ENCODE measurements around the gene DRGX.
A peak's percentile ranks its signal among the peaks of the same experiment; 100 is the strongest.

Gene DRGX

DNA sequence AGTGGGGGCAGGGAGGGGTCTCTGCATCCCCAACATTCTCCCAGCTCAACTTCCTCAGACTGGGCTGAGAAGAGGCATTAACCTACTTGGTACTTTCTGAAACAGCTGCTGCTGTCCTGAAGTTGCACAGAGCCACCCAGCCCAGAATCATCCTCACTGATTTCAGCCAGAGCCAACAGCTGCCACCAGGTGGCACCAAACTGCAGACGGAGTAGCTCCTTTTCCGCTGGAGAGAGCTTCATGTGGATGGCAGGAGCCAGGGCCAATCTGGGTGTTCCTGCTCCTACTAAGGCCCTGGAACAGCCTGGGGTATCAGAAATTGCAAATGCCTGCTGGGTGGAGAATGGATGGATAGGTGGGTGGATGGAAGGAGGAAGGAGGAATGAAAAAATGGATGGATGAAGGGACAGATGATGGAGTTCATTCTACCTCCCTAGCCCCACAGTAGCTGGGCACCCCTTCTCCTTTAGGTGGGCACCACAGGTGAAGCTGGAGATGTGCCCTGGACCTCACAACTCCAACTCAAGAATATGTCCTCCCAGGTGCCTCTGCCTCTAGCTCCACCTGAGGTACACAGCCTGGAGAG is 11.8 kb upstream of the DRGX start:
- DNase-seq: peak; percentile 74

DNA sequence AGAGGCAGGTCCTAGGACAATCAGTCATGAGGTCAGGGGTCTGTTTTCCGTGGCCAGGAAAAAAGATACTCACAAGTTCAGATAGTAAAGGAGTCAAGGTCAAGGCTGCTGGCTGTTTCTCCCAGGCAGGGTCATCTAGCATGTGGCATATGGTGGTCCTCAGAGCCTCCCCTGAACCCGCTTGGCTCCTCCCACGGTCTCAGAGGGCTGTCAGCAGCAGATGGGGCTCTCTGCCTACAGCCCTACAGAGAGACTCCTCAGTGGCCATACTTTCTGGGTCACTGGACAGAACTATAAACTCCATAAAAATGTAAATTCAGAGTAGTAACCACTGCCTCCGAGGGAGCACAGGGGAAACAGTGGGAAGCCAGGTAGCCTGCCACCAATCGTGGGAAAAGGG is 11.3 kb upstream of the DRGX start:
- DNase-seq: no peak

DNA sequence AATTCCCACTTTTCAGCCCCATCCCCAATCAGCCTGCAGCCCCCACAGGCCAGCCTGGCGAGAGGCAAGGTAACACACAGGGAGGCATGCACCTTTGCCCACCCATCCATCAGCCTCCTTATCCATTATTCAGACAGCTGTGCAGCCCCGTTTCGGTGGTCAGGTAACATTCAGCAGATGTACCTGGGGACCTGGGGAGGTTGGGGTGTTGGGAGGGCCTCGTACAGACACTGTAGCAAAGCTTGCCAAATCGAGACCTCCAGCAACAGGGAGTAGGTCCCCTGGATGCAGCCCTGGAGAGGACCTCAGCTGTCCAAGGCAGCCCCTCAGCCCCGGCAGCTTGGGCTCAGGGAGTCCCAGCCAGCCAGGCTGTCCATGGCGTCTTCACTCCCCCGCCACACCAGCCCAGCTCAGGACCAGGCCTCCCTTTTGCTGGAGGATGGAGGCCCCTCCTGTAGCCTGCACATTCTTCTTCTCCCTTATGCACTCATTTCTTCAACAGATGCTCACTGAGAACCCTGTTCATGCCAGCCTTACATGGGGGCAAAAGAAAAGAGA is 8.5 kb upstream of the DRGX start:
- DNase-seq: no peak

DNA sequence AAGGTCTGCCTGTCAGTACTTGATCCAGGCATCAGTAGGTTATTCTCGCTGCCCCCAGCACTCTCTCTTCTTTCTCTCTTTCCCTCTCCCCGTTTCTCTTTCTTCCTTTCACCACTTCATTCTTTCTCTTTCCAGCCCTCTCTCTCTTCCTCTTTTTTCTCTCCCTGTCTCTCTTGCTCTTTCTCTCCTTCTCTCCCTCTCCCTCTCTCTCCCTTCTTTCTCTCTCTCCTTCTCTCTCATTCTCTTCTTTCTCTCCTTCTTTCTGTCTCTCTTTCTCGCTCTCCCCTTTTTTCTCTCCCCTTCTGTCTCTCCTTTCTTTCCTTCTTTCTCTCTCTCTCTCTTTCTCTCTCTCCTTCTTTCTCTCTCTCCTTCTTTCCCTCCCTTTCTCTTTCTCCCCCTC is 7.5 kb upstream of the DRGX start:
- no peak for DNase-seq

DNA sequence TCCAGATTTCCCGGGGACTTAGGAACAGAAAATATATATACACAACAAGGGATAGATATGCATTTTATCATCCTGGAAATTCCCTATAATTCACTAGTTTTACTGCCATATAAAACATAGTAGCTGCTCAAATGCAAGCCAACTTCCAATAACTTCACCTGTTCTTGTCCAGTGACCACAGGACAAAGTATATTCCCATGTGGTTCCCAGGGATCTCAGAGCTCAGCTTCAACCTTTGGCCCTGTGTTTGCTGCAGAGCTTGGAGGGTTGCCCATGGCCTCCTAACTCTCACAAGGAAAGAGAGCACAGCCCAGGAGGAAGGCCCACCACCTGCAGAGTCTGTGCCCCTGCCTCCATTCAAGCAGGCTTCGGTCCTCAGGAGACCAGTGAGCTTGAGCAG is 4.5 kb upstream of the DRGX start:
- no peak for DNase-seq

DNA sequence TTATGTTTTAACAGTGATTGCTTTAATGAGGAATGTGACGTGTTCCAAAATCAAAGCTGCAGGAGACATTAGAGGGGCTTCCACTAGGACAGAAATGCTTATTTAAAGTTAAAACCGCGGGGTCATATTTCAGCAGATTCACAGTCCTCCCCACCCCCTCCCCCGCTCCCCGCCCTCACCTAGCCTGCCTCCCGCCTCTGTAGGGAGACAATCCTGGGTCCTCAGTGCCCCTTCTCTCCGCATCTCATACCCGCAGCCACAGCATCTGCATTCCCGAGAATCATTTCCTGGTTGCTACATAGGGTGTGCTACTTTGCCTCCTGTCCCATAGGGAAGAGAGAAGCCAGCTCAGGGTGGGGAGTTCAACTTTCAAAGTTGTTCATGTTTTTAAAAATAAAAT is 3.1 kb upstream of the DRGX start:
- no peak for DNase-seq

DNA sequence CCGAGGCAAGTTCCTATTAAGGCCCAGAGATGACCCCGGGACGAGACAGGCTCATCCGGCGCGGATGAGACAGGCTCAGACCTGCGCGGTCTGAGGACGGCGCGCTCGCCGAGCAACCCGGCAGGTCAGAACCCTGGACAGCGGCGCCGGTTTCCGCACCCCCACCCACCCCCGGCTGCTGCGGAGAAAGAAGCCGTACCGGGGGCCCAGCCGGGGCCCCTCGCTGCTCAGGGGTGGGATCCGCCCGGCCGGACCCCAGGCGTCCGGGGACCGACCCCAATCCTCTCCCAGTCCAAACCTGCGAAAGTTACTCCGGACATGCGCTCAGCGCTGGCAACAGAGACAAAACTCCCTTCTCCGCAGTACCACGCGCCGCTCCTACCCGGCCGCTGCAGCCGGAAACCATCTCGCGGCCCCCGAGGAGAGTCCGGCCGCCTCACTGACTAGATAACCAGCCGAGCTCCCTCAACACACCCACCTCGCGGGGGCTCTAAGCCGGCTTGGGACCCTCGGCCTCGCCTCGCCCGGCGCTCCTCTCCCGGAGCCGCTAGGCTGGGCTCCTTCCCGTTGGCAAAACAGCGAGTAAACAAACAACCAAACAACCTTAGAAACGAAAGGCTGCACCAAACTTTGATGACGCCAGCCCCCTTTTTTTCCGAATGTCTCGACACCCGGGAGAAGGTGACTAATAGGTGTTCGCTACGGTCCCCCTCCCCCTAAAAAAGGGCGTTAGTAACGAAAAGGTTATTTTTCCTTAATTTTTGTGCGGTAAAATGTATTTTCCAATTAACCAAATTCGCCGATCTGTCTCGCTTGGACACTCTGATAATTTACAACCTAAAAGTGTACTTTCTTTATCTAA is 2.3 kb upstream of the DRGX start:
- DNase-seq: peak; percentile 62

DNA sequence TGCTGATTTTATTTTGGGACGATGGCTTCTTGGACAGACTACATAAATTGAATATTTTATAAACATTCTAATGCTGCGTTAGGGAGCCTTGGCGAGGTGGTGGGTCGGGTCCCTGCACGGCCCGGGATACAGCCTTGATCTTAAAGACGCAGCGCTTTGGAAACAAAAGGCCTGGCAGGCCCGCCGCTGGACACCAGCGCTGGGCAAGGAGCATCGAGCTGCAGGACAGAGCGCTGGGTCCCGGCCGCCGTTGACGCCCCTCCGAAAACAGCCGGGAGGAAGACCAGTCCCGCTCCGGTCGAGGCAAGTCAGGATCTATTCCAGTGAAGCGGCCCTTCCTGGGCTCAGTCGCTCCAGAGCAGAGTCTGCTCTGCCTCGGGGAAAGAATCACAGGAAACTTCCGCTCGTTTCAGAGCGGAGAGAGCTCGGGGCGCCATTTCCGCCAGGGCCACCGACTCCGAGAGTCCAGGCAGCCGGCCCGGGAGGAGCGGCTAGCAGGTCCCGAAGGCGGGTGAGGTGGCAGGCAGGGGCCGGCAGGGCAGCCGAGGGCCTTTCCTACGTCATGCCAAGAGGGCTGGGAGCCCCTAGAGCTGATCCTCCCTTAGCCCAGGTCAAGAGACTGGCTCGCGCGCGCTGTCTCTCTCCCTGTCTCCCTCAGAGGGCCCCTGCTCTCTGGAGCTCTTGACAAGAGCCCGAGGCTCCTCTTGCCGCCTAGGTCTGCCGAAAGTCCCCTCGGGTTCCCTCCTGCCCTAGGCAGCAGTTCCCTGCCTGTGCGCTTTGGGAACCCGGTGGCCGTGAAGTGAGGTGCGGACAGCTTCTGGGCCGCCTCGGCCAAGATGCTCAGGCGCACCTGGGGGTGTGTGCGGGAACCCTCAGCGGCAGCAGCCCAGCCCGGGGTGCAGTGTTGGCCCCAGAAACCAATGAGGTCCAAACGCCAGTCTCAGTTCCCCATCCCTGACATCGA is 1.4 kb upstream of the DRGX start:
- DNase-seq: no peak

DNA sequence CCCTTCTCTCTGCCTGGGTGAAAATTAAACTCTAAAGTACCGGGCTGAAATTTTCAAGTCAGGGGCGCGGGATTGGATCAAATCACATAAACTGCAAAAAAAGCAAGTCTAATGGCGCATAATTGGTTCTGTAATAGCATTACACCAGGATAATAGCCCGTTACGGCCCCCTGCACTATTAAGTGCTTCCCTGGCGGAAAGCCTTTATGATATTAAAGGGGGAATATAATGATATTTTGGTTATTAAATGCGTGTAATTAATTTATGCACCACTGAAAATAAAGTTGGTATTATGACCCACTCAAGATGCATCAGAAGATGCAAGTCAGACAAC is 744 bp upstream of the DRGX start:
- DNase-seq: no peak

DNA sequence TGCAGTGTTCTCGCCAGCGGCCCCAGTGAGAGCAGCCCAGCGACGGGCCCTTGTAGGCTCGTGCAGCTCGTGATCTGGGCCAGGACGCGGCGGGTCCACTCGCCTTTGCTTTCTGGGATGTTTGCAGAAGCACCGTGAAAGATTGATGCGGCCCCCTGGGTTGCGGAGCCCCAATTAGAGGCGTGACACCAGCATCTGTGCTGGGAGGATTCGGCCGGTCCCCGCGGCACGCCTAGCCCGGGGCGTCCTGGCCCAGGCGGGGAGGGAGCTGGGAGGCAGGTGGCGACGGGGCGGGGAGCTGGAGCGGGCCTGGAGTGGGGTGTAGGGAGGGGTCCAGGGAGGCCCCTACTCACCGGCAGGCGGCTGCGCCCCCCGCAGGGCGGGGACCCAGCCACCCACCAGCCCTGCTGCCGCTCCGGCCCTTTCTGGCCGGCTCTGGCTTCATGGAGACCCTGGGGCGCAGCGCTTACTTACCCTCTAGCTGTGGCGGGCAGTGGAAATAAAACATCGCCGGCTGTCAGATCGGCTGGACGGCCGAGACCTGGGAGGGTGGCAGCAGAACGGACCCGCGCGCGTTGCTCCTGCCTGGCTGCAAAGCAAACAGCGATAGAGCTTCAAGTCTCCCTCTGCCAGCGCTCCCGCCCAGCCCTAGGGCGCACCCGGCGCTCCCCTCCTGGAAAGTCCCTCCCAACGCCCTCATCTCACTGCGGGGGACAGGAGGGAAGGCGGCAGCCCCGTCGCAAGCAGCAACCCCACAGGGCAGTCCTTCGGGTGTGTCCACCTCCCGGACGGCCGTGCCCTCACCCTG is 752 bp downstream of the DRGX start:
- DNase-seq: no peak

DNA sequence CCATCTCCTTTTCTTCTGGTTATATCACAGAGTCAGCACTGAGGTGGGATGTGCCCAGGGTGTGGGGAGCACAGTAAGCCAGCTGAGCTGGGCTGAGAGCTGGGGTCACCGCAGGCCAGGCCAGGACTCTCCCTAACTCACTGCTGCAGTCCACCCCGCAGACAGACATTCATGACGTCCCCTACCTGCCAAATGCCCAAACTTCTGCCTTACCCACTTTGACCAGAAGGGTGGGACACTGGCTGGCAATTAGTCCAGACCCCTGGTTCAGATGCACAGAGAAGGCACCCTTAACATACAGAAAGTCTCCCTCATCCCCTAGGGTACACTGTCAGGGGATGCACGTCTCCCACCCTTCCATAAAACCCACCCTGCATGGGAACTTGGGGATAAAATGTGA is 2.1 kb downstream of the DRGX start:
- DNase-seq: no peak

DNA sequence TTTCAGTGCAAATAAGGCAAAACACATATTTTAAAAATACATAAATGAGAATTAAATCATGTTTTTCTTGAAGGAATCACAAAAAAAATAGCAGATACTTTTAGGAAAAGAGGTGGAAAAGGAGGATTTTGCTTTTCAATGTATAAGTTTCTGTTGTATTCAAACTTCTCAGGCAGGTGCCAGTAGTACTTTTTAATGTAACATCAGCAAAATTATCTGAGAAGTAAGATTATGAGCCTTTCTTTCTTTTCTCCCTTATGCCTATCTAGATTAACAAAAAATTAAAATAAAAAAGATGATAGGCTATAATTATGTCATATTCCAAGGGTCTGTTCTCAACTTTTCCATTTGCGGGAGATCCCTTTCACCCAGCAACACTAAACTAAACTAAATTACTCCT is 2.6 kb downstream of the DRGX start:
- no peak for DNase-seq

DNA sequence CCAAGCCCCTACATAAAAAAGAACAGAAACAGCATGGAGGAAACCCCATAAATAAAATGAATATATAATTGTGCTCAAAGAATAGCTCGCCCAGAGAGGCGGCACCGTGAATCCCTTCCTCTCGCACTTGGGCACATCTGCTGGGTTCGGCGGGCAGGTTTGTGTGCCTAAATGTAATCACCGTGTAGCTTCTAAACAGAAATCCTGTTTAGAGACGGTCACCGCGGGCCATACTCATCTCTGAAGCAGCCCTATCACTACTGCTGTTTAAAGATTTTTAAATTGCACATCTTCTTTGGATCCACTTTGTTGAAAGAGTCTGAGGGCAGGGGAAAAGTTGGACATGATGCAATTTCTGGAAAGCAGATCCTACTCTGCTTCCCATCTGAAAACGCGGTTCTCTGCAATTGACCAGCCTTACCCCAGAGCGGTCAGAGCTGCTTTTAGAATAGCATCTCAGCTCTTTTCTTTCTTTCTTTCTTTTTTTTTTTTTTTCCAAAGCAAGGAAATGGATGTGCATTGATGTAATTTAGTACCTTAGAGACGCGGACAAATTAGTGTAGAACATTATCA is 6.4 kb downstream of the DRGX start:
- no peak for DNase-seq

DNA sequence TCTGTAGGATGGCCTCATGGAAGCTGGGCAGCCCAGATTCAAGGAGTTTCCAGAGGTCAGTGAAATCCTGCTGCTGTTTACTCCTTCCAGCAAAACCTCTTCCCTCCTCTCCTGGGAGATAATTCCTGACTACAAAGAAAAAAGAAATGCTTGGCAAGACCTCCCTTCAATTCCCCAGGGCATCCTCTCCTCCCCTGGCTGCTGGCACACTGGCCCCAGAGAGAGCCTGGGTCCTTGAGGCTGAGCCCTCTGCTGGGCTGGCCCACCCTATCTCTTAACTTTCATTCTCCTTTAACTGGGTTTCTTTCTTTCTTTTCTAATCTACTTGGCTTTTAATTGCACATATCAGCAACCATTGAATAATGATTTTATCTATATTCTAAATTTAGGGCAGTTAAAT is 7.7 kb downstream of the DRGX start:
- DNase-seq: no peak

DNA sequence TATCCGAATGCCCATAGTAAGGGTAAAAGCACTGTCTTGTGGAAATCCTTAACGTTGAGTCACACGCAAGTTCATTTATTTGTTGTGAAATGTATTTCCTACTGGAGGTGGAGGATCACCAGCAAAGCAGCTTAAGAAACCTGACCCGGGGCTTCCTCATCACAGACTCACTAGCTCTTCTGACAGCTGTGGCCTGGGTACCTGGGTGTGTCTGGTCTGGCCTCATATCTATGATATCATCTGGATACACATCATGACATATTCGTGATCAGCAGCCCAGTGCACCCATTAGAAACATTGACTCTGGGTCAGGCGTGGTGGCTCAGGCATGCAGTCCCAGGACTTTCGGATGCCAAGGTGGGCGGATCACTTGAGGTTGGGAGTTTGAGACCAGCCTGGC is 8.8 kb downstream of the DRGX start:
- DNase-seq: no peak

DNA sequence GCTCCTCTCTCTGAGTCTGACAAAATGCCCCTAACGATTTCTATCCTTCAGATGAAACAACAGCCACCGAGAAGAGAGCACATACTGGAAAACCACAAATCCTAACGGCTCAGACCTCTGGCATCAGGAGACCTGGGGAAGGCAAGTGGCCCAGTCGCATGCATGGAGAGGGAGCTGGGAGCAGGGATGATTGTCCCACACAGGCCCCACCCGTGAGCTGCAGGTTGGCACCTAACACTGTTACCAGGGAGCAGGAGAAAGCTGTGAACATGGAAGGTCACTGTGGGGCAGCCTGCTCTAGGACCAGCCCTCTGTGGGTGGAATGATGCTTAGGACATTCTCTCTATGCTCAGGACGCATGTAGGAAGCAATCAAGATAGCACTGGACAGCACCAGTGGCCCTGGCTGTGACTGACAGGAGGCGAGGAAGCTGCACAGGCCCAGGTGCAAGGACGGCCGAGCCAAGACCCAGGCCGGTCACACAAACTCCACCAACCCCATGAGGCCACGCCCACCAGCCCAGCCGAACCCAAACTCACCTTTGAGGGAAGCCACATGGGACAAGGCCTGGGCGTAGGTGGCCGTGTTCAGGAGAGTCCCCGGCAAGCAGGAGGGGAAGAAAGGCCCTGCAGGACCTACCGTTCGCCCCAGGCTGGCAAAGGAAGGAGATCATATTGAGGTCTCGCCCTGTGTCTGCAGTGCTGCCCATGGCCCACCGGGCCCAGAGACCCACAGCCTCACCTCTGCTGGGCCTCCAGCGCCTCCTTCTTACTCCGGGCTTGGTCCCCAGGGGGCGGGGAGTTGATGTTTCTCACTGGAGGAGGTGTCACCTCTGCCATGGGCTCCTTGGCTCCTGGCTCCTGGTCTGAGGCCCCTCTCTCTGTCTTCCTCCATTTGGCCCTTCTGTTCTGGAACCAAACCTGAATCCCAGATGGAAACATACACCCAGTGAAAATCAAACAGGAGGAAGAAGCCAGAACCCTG is 9.7 kb downstream of the DRGX start:
- DNase-seq: no peak

DNA sequence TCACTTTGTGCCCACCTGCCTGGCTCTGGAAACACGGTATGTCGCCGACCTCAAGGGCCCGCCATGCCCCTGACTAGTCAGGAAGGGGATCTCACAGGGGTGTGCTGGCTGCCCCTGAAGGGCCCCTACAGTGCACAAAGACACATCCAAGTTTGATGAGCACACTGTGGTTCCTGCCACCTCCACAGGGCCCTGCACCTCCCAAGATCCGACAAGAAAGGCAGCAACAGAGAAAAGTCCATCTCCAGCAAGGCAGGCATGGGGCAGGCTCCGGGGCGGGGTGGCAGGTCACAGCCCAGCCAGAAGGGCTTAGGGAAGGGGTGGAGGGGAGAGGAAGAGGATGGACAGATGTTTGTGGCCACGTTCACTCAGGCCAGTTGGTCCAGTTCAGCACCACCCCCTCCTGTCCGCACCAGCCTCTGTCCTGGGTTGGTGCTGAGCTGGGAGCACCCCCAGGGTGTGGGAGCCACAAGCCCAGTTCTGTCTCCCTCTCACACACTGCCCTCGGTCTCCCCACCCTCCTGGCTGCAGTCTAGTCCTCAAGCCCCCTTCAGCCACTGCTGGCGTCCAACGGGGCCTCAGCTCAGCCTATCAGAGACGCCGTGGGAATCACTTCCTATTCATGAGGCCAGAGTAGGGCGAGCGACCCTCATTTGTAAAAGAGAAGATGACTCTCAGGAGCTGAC is 11.5 kb downstream of the DRGX start:
- DNase-seq: no peak

DNA sequence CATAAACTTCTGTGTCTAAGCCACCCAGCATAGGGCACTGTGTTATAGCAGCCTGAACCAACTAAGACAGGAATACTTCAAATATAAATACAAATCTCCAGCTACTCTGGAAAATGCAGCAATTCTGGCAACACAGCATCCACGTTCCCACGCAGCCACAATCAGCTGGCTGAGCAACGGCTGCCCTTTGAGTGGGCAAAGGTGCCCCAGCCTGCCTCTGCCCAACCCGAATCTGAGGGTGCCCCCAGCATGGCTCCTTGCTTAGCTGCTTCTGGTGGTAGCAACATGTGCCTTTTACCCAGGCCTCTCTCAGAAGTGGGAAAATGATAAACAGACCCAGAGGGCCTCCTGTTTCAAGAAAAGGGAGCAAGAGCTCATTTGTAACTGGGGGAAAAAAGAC is 12.0 kb downstream of the DRGX start:
- no peak for DNase-seq

DNA sequence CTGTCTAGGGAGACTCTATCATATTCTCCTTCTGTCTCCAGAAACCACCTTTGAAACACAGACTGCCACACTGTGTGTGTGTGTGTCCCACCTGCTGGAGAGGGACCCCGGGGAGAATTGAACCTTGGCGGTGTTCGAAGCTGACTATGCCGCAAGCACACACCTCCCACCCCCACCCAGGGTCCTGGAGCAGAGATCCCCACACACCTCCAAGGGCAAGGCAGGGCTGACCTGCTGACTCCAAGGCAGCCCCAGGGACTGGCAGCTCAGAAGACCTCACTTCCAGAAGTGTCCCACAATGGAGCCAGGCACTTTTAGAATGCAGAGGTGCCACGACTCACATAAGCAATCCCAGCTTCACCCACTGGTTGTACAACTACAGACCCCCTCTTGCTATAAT is 13.1 kb downstream of the DRGX start:
- DNase-seq: no peak

DNA sequence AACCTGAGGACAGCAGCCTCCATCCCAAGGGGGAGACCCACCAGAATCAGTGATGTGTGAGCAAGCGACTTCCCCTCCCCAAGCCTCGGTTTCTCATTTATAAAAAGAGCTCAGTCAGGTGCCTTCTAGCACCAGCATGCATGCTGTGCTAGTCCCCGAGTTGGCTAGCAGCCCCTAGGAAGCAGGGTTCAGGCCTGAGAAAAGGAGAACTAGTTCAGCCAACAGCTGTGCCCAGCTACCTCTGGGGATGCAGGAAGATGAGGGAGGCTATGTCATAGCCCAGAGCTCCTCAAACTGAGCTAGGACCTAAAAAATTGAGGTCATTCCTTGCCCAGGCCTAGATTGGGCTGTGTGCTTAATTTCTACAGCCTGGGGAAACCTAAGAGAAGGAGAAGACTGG is 13.7 kb downstream of the DRGX start:
- no peak for DNase-seq

Measured in activated naive CD4-positive, alpha-beta T cell treated with Interleukin-2 at 50 U/mL for 16 hours (primary cell).